GM11168 (cell line): ENCODE data around the gene RAE1.

Experiments
- in situ Hi-C: fragments of 300-500 bp; cut with MboI; formaldehyde crosslinking; loops from one replicate; pipeline ENCODE4 v1.12.0; 2022; ENCODE audit warnings: low sequenced_read_pairs; ENCODE audit not compliant: unreplicated experiment

Gene RAE1

GRCh38 chr20:57384486-57384885 lies 33.4 kb downstream of the RAE1 start:
- in situ Hi-C loops, result loop anchor here (10.0 kb wide), 1 partner anchor 210 kb away; no protein-coding TSS in a partner anchor

DNA sequence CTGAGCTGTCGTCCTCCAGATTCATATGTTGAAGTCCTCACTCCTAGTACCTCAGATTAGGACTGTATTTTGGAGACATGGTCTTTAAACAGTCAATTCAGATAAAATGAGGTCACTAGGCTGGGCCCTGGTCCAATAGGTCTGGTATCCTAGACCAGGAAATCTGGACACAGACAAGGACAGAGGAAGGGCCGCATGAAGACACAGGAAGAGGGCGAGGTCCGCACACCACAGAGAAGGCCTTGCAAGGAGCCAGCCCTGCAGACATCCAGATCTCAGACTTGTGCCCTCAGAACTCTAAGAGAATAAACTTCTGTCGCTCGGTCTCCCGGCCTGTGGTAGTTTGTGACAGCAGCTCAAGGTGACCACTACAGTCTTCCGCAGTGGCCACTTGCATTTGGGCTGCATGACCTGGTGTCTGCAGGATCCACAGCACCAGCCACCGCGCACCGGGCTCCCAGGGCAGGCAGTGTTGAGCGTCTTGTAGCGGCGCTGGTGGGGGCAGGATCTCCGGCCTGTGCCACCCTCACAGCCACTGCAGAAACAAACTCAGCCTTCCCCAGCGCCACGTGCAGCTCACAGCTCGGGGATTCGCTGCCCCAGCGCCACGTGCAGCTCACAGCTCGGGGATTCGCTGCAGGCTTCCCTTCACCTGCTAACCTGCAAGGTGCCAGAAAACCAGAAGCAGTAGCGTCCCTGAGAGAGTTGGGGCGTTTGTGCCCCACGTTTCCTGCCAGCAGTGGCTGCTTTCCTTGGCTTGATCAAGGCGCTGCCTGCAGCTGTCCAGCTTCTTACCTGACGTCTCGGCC lies 34.1 kb downstream of the RAE1 start:
- in situ Hi-C loops, result loop anchor here (5.0 to 10.0 kb wide), 2 partner anchors 97 to 210 kb away; no protein-coding TSS in a partner anchor

DNA sequence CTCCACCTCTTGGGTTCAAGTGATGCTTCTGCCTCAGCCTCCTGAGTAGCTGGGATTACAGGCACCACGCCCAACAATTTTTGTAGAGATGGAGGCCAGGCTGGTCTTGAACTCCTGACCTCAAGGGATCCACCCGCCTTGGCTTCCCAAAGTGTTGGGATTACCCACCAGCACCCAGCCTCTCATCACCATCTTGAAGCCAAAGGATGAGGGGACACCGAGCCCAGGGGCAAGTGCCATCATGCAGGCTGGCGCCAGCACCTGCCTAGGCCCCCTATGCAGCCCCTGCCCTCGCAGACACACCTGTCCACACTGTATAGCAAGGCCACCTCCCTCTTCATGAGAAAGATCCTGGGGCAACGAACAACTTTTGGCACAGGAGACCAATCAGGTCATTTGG lies 34.9 kb downstream of the RAE1 start:
- in situ Hi-C loops, result loop anchor here (5.0 to 10.0 kb wide), 2 partner anchors 96 to 209 kb away; no protein-coding TSS in a partner anchor

GRCh38 chr20:57386762-57387161 lies 35.7 kb downstream of the RAE1 start:
- in situ Hi-C loops, result loop anchor here (5.0 to 10.0 kb wide), 2 partner anchors 96 to 208 kb away; no protein-coding TSS in a partner anchor

DNA sequence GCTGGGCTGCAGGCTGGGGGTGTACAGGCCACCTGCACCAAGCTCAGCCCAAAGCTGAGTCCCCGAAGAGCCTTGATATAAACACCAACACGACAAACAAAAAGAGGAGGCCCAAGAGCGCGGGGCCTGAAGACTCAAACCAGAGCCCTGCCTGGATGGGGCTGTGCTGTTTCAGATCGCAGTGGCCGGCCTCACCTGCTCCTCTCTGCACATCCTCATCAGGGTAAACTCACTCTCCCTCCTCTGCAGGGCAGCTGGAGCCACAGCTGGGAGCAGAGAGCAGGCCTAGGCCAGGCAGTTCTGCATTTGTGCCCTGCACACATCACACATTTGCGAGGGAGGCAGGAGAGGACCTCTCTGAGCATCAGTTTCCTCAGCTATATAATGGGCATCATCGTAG lies 36.4 kb downstream of the RAE1 start:
- in situ Hi-C loops, result loop anchor here (5.0 to 10.0 kb wide), 2 partner anchors 95 to 207 kb away; no protein-coding TSS in a partner anchor

GRCh38 chr20:57387945-57388371 lies 36.9 kb downstream of the RAE1 start:
- in situ Hi-C loops, result loop anchor here (5.0 to 10.0 kb wide), 2 partner anchors 94 to 207 kb away; no protein-coding TSS in a partner anchor

DNA sequence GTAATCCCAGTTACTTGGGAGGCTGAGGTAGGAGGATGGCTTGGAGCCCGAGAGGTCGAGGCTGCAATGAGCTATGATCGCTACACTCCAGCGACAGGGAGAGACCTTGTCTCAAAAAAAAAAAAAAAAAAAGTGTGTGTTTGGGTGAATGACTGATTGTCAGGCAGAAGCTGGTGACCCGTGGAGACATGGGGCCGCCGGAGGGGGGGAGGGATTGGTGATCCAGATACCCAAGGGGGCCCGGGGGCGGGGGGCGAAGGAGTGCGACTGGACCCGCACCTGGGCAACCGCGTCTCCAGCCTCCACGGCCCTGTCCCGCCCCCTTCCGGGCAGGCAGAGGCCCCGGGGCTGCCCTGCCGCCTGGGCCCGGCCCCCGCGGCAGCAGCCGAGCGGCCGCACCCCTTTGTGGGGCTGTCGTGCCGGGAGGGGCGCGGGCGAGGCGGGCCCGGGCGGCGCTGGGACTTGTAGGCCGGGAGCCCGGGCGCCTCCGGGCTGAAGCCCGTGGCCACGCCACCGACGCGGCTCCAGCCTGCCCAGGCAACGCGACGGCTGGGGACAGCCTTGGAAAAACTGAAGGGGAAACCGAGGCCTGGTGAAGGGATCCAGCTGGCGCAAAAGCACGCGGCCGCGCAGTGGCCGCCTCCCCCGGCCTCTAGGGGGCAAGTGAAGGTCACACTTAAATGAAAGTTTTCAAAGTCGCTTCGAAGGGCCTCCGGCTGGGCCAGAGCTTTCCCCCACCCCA lies 38.1 kb downstream of the RAE1 start:
- in situ Hi-C loops, result loop anchor here (5.0 to 10.0 kb wide), 2 partner anchors 93 to 206 kb away; no protein-coding TSS in a partner anchor

- in situ Hi-C loops, result loop anchor here (5.0 to 10.0 kb wide), 2 partner anchors 92 to 205 kb away; no protein-coding TSS in a partner anchor
Measured at GRCh38 chr20:57389695-57390603, 38.9 kb downstream of the RAE1 start.

- in situ Hi-C loops, result no loop called here
Measured at GRCh38 chr20:57390604-57391438, 39.8 kb downstream of the RAE1 start, which contains the start of gene RBM38. TSS of gene RBM38 (plus strand) at chr20:57391396. CDS start at chr20:57391582, 186 bp downstream.

DNA sequence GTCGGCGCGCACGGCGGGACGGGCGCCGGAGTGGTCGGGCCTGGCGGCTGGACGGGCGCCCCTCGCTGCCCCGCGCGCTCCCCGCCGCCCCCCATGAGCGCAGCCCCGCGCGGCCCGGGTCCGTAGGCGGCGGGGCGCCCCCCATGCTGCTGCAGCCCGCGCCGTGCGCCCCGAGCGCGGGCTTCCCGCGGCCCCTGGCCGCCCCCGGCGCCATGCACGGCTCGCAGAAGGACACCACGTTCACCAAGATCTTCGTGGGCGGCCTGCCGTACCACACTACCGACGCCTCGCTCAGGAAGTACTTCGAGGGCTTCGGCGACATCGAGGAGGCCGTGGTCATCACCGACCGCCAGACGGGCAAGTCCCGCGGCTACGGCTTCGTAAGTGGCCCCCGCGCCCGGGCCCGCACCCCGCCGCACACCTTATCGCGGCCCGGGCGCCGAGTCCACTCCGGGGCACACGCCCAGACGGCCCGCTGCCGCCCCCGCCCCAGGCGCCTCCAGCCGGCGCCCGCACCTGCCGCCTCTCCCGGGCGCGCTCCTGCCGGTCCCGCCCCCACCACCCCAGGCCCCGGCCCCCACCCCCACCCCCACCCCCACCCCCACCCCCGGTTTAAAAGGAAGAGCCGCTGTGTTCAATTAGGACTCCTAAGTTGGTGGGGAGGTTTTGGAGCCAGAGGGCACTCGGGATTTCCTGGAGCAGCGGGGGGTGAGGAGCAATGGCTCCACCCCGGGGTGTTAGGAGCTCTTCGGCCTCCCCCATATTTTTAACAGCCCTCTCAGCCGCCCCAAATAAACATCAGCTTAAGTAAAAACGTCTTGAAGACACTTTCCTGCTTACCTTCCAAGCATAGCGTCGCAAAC lies 40.6 kb downstream of the RAE1 start:
- in situ Hi-C loops, result no loop called here

DNA sequence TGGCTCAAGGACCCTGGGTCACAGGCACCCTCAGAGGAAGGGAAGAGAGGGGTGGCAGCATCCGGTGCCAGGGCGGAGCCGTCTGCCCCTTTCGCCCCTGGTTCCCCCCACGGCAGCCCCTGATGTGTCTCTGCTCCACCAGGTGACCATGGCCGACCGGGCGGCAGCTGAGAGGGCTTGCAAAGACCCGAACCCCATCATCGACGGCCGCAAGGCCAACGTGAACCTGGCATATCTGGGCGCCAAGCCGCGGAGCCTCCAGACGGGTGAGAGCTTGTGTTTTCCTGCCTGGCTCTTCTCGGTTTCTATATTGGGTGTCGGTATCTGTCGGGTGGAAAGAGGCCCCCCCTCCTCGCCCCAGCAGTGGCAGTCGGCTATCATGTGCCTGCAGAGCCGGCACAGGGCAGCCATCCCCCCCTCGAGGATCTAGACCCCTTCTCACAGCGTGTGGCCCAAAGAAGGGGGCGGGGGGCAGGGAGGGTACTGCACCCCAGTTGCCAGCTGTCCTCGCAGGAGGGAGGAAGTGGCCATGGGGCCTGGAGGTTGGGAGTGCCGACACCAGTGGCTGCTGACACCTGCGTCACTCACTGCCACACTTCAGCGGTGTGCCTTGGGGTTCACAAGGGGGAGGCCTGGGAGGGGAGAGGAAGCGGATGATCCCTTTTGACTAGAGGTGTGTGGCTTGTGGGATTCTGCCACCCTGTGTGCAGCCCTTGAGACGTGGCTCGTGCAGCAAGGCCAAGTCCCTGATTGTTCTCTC lies 41.6 kb downstream of the RAE1 start:
- in situ Hi-C loops, result no loop called here

- in situ Hi-C loops, result no loop called here
Measured at GRCh38 chr20:57393321-57394120, 42.5 kb downstream of the RAE1 start.

DNA sequence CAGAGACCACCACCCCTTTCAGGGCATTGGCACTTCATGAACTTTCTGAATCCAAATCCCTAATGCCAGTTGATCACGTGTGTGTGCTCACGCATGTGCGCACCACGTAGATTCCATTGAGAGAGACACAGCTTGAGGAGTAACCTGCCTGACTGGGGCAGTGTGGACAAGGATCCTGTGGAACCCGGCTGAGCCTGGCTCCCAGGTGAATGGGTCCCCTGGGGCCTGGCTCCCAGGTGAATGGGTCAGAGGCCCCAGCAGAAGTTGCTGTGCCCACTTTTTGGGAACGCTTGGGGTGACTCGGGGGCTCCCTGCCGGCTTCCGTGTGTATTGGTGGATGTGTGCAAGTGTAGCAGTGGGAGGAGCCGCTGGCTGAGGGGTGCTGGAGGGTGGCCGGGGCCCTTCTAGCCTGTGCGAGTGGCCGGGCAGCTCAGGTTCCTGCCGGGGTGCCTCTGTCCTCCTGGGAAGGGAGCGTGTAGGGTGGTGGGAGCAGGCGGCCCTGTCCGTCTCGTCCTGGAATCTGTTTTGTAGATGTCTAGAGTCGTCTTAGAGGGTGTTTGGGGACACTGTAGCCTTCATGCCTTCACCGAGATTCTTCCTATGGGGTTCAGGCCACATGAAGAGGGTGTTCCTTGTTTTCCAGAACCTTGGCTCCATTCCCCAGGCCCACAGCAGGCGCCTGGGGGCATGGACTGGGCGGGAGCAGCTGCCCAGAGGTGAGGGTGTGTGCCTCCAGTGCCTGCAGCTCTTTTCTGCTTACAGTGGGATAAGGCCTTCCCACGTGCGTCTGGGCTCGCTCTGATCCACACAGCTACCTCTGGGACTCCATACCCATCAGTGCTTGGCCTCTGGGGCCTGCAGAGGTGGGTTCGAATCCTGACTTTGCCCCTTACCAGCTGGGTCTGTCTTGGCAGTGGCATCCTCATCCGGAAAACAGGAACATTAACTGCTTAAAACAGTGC lies 43.3 kb downstream of the RAE1 start:
- in situ Hi-C loops, result no loop called here

DNA sequence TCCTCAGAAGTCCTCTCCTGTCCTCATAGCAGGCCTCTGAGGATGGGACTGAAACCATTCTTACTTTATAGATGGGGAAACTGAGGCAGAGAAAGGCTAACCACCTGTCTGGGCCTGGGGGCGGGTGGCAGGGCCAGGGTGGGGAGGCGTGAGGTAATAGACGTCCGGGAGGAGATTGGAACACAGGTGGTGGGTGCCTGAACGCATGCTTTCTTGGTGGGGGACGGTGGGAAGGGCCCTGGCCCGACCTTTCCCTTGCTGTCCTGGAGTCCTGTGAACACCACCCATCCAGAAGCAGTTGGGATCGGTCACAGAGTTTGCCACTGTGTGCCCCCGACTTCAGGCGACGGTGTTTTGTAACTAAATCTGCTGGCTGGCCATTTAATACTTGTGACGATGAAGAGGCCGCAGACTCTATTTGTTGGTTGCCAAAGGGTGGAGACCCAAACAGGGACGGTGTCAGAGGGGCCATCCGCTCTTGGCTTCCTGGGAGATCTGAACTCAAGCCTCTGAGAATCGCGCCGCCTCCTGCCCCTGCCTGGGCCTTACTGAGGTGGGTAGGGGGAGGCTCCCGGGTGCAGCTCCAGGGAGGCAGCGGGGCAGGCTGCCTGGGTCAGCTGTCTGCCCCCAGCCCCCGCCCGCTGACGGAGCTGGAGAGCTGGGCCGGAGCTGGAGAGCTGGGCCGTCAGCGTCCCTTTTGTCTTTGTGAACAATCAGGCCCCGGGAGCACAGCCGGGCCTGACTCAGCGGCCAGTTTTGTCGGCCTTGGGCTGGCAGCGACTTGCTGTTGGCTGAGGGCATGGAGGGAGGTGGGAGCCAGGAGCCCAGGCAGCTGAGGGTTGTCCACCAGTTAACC lies 44.3 kb downstream of the RAE1 start:
- in situ Hi-C loops, result no loop called here
